IMR-90 (cell line): Measurements from ENCODE around the gene NOP10. TPM values are rescaled to one million over a fixed set of nuclear protein-coding genes. Genes with fewer than 3 reads are reported as not detected.

Experiments
- ATAC-seq: fragments of 200-7000 bp; cut with Tn5 transposase; 2 replicates; pipeline ENCODE4 v1.9.1; 2020; ENCODE audit warnings: low read depth, mild to moderate bottlenecking, moderate library complexity
- BruUV-seq: library from RNA; stranded (reverse); fragments of 400-500 nt; replicated peaks from 2 replicates; lab custom pipeline; 2021; lab: Mats Ljungman, UMichigan
- CTCF ChIA-PET: fragments of 300-600 bp; formaldehyde crosslinking; extraction: SDS; loops from one replicate; lab custom pipeline; 2021; ENCODE audit warnings: antibody characterized with exemption; lab: Yijun Ruan, JAX
- POLR2A ChIA-PET: fragments of 300-600 bp; sonication (Branson Sonifier 250); formaldehyde crosslinking; loops from one replicate; lab custom pipeline; 2022; ENCODE audit warnings: antibody characterized with exemption; ENCODE audit not compliant: unreplicated experiment; lab: Charles Lee
- DNase-seq: peaks from one replicate; pipeline ENCODE4 v3.0.0; 2013
- H2AFZ ChIP-seq: replicated peaks from 2 replicates; pipeline ENCODE3; 2013; ENCODE audit warnings: low read length, mild to moderate bottlenecking; ENCODE audit not compliant: poor library complexity
- H2AK5ac ChIP-seq: 2 replicates; pipeline ENCODE4 v1.6.1; 2013; ENCODE audit warnings: low read depth, low read length, inconsistent platforms
- H2AK9ac ChIP-seq: replicated peaks from 2 replicates; pipeline ENCODE3; 2013; ENCODE audit warnings: mild to moderate bottlenecking, low read depth, low read length, moderate library complexity; ENCODE audit not compliant: poor library complexity
- H2BK120ac ChIP-seq: 2 replicates; pipeline ENCODE4 v1.6.1; 2013; ENCODE audit warnings: low read depth, low read length, inconsistent platforms
- H2BK15ac ChIP-seq: 3 replicates; pipeline ENCODE4 v1.6.1; 2013; ENCODE audit warnings: low read depth, low read length, inconsistent platforms
- H2BK20ac ChIP-seq: 2 replicates; pipeline ENCODE4 v1.6.1; 2013; ENCODE audit warnings: low read depth, mild to moderate bottlenecking, inconsistent platforms, low read length, moderate library complexity
- H2BK5ac ChIP-seq: 2 replicates; pipeline ENCODE4 v1.6.1; 2013; ENCODE audit warnings: mild to moderate bottlenecking, low read depth, low read length, inconsistent platforms; ENCODE audit not compliant: poor library complexity, severe bottlenecking
- H3K14ac ChIP-seq: replicated peaks from 2 replicates; pipeline ENCODE4 v1.6.1; 2013; ENCODE audit warnings: low read depth, low read length, inconsistent platforms
- H3K18ac ChIP-seq: 2 replicates; pipeline ENCODE4 v1.6.1; 2013; ENCODE audit warnings: low read depth, low read length, control low read depth
- H3K23ac ChIP-seq: 2 replicates; pipeline ENCODE4 v1.6.1; 2013; ENCODE audit warnings: low read depth, low read length, inconsistent platforms
- H3K27ac ChIP-seq: 2 replicates; pipeline ENCODE4 v1.5.1; 2013; ENCODE audit warnings: mild to moderate bottlenecking, control low read depth, low read length; ENCODE audit not compliant: insufficient read depth
- H3K27me3 ChIP-seq: 2 replicates; pipeline ENCODE4 v1.6.1; 2013; ENCODE audit warnings: low read length; ENCODE audit not compliant: control insufficient read depth, insufficient read depth
- H3K36me3 ChIP-seq: 2 replicates; pipeline ENCODE4 v1.6.1; 2013; ENCODE audit warnings: low read length, mixed read lengths; ENCODE audit not compliant: control insufficient read depth, insufficient read depth
- H3K4ac ChIP-seq: 2 replicates; pipeline ENCODE4 v1.6.1; 2013; ENCODE audit warnings: low read depth, low read length, inconsistent platforms
- H3K4me1 ChIP-seq: 2 replicates; pipeline ENCODE4 v1.6.1; 2013; ENCODE audit warnings: low read length, mixed read lengths; ENCODE audit not compliant: control insufficient read depth, insufficient read depth
- H3K4me2 ChIP-seq: 2 replicates; pipeline ENCODE4 v1.6.1; 2013; ENCODE audit warnings: low read depth, mild to moderate bottlenecking, control low read depth, low read length, moderate library complexity
- H3K4me3 ChIP-seq: 2 replicates; pipeline ENCODE4 v1.5.1; 2013; ENCODE audit warnings: low read depth, mild to moderate bottlenecking, control low read depth, low read length, moderate library complexity; ENCODE audit not compliant: insufficient read depth
- H3K56ac ChIP-seq: 2 replicates; pipeline ENCODE4 v1.6.1; 2013; ENCODE audit warnings: low read length, inconsistent platforms; ENCODE audit not compliant: insufficient read depth; ENCODE audit errors: extremely low read depth
- H3K79me1 ChIP-seq, 2 experiments: 2 replicates each; pipeline ENCODE4 v1.6.1; 2013; ENCODE audit warnings: low read length in 2 of 2, inconsistent platforms in 1 of 2, low read depth in 1 of 2
- H3K9ac ChIP-seq: 2 replicates; pipeline ENCODE4 v1.6.1; 2013; ENCODE audit warnings: low read depth, low read length, control low read depth
- H3K9me1 ChIP-seq: 2 replicates; pipeline ENCODE4 v1.6.1; 2013; ENCODE audit warnings: low read length, inconsistent platforms; ENCODE audit not compliant: insufficient read depth
- H3K9me3 ChIP-seq: 2 replicates; pipeline ENCODE4 v1.6.1; 2013; ENCODE audit warnings: low read length; ENCODE audit not compliant: control insufficient read depth, insufficient read depth
- H4K20me1 ChIP-seq: 2 replicates; pipeline ENCODE4 v1.6.1; 2013; ENCODE audit warnings: low read length, inconsistent platforms; ENCODE audit not compliant: insufficient read depth
- H4K5ac ChIP-seq: 2 replicates; pipeline ENCODE4 v1.6.1; 2013; ENCODE audit warnings: mild to moderate bottlenecking, low read depth, low read length, control low read depth
- H4K8ac ChIP-seq, 2 experiments: 2 replicates each; pipeline ENCODE4 v1.6.1; 2013; ENCODE audit warnings: low read depth in 2 of 2, low read length in 2 of 2, control low read depth in 1 of 2, inconsistent platforms in 1 of 2
- H4K91ac ChIP-seq: 2 replicates; pipeline ENCODE4 v1.6.1; 2013; ENCODE audit warnings: low read depth, low read length, inconsistent platforms; ENCODE audit not compliant: insufficient read depth
- POLR2A ChIP-seq: IDR thresholded peaks from 2 replicates; pipeline ENCODE4 v1.6.1; 2012; ENCODE audit warnings: mild to moderate bottlenecking, low read depth, low read length
- WGBS, 2 experiments: methylation state at CpG; one replicate each; pipeline versions ENCODE4 v1.1.5 to v1.1.7; 2013; ENCODE audit warnings: missing lambda C conversion rate in 2 of 2; ENCODE audit not compliant: insufficient read length in 1 of 2; ENCODE audit errors: extremely low coverage in 2 of 2; 5-methylcytosine and 5-hydroxymethylcytosine counted together
- dilution Hi-C: fragments of 300-500 bp; cut with HindIII; formaldehyde crosslinking; loops from one replicate; pipeline ENCODE4 v1.14.3; 2018; ENCODE audit warnings: low sequenced_read_pairs; ENCODE audit not compliant: unreplicated experiment
- in situ Hi-C: fragments of 300-500 bp; cut with MboI; formaldehyde crosslinking; loops from 3 replicates; pipeline ENCODE4 v1.14.3; 2019; ENCODE audit warnings: low sequenced_read_pairs, inconsistent platforms, mixed read lengths
- intact Hi-C: fragments of 100-400 bp; cut with micrococcal nuclease; formaldehyde crosslinking; loops from 2 replicates; pipeline ENCODE4 v1.10.0; 2022
- polyA plus RNA-seq, 3 experiments: library from polyadenylated mRNA; depleted of rRNA; stranded (reverse); fragments of >200 nt; gene quantifications; 2 replicates each; pipeline ENCODE4 v1.2.3, GENCODE V29; 2012; ENCODE audit warnings: low replicate concordance in 1 of 3
- total RNA-seq: library from RNA; depleted of rRNA; stranded (reverse); fragments of >200 nt; gene quantifications from 2 replicates; pipeline ENCODE4 v1.2.3, GENCODE V29; 2012
- TF ChIP-seq, protein P1 (sequence below): fragments of 150-350 bp; IDR thresholded peaks from 2 replicates; pipeline ENCODE4 v1.6.1; 2016; ENCODE audit warnings: low read depth, mild to moderate bottlenecking, low read length, moderate library complexity, borderline replicate concordance

The NOP10 gene
- total and polyA plus RNA-seq, 2 of the 4 experiments (the other 2 are of a cell fraction): 141 to 468 TPM

DNA sequence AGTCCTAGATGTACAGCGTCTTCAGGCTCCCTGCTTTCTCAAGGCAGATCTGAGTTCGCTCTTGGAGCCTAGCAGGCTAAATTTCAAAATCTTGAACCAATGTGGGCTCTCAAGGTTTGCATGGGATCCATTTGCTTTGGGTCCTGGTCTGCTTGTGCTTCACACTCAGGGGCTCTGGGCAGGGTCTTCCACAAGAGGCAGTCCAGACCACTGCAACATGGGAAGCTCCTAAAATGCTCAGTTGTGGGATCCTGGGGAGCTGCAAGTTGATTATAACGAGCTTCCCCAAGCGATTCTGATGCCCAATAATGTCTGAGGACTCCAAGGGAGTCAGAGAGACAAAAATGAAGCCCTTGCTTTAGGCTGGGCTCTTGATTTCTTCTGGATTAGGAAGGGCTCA lies 6.8 kb upstream of the NOP10 start:
- H3K27ac ChIP-seq: no peak overlapping the region
- H3K4ac ChIP-seq: no peak overlapping the region
- H3K79me1 ChIP-seq: no peaks in the 10 kb centered on the region
- H4K91ac ChIP-seq: no peak overlapping the region
- no peaks in the 10 kb centered on the region for H3K27me3 ChIP-seq
- 89% methylated on average over 4 of the region's 4 CpGs; no CpG with 5 or more reads in 1 of the 2 experiments for WGBS, 2 experiments
- H2AK5ac ChIP-seq: no peak overlapping the region
- dilution Hi-C loops (no loop called here), in situ Hi-C loops (loop anchor here (5.0 kb wide), 1 partner anchor 233 kb away; the partner anchor contains the start of gene GOLGA8B), intact Hi-C loops (no loop called here)
- TF ChIP-seq, protein P1, sequence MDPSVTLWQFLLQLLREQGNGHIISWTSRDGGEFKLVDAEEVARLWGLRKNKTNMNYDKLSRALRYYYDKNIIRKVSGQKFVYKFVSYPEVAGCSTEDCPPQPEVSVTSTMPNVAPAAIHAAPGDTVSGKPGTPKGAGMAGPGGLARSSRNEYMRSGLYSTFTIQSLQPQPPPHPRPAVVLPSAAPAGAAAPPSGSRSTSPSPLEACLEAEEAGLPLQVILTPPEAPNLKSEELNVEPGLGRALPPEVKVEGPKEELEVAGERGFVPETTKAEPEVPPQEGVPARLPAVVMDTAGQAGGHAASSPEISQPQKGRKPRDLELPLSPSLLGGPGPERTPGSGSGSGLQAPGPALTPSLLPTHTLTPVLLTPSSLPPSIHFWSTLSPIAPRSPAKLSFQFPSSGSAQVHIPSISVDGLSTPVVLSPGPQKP: no peak
- TF ChIP-seq POLR2A: no peak
- DNase-seq (no peak), ATAC-seq (no peak)
- no peaks in the 10 kb centered on the region; the same call in 1 of the 2 replicates for H4K20me1 ChIP-seq
- no peak overlapping the region for H2BK120ac ChIP-seq
- H2BK5ac ChIP-seq: no peak overlapping the region
- POLR2A ChIA-PET: no interaction called here
- H3K9ac ChIP-seq: no peak overlapping the region
- H3K23ac ChIP-seq: no peak overlapping the region
- H3K4me1 ChIP-seq: no peaks in the 10 kb centered on the region
- no peak overlapping the region for H2AK9ac ChIP-seq
- H3K4me3 ChIP-seq: no peak overlapping the region
- no peak overlapping the region for H4K8ac ChIP-seq
- no TSS peak for BruUV-seq
- no peak overlapping the region for H2AFZ ChIP-seq
- H3K9me3 ChIP-seq: no peaks in the 10 kb centered on the region
- H2BK20ac ChIP-seq: no peak overlapping the region
- CTCF ChIA-PET: no interaction called here
- H3K56ac ChIP-seq: no peak overlapping the region
- no peak overlapping the region for H3K14ac ChIP-seq
- no peak overlapping the region for H3K18ac ChIP-seq
- H2BK15ac ChIP-seq: no peak overlapping the region
- no peak overlapping the region for H3K4me2 ChIP-seq
- no peak overlapping the region for H4K5ac ChIP-seq
- H3K36me3 ChIP-seq: no peaks in the 10 kb centered on the region
- H3K9me1 ChIP-seq: no peaks in the 10 kb centered on the region
